ENCODE results near the gene SLC6A8.
"Not testable (repeated sequence)": the region's sequence is repeated elsewhere in the genome, so short reads cannot be mapped to it uniquely, and the experiment has no call there.

Gene SLC6A8

GRCh38 chrX:153735274-153735673, 47.5 kb downstream of the SLC6A8 start:
- H4K20me1 ChIP-seq: peaks cover 7 to 79% (median 33%) of the 10 kb centered on the region in 11 experiments; a peak in 20 of 22 replicates
- no peak for TF ChIP-seq Cebpa-rat (IDR thresholded peaks at IDR 0.05)
- no peak overlapping the region for H3K27ac ChIP-seq
- peaks cover 0 to 85% (median 64%) of the 10 kb centered on the region in 11 experiments; a peak in 19 of 22 replicates for H3K27me3 ChIP-seq
- H3K4me1 ChIP-seq: peaks cover 46 to 86% (median 61%) of the 10 kb centered on the region in 10 experiments
- peaks cover 20 to 55% (median 44%) of the 10 kb centered on the region in 11 experiments for H3K9me3 ChIP-seq (replicated peaks in 1 of 11)
- no peak overlapping the region for H3K4me3 ChIP-seq
- peak overlapping the region; percentile 17 to 66 (median 57) for H3K4me2 ChIP-seq
- peaks cover 13 to 68% (median 28%) of the 10 kb centered on the region in 11 experiments for H3K36me3 ChIP-seq
- H3K9ac ChIP-seq: no peak overlapping the region

GRCh38 chrX:153736071-153736820, 48.5 kb downstream of the SLC6A8 start:
- peak overlapping the region in 10 of 11 experiments; percentile 36 to 65 (median 56); a peak in 18 of 22 replicates for H3K4me2 ChIP-seq
- H3K9ac ChIP-seq: peak overlapping the region in 1 of 11 experiments; percentile 44; a peak in 1 of 22 replicates
- H3K4me3 ChIP-seq: no peak overlapping the region
- peaks cover 3 to 66% (median 19%) of the 10 kb centered on the region in 11 experiments; a peak in 17 of 22 replicates for H3K36me3 ChIP-seq
- no peak overlapping the region for H3K27ac ChIP-seq
- TF ChIP-seq Cebpa-rat (IDR thresholded peaks at IDR 0.05): no peak
- H3K27me3 ChIP-seq: peaks cover 4 to 91% (median 61%) of the 10 kb centered on the region in 11 experiments; a peak in 20 of 22 replicates
- H3K4me1 ChIP-seq: peaks cover 36 to 86% (median 66%) of the 10 kb centered on the region in 10 experiments
- peaks cover 12 to 88% (median 42%) of the 10 kb centered on the region in 11 experiments; a peak in 20 of 22 replicates for H4K20me1 ChIP-seq
- peaks cover 13 to 46% (median 35%) of the 10 kb centered on the region in 11 experiments for H3K9me3 ChIP-seq (replicated peaks in 1 of 11)

- Histone ChIP-seq H3K4me3 (no peak overlapping the region), H3K4me2 (peak overlapping the region in 7 of 11 experiments; percentile 46 to 65 (median 59); a peak in 11 of 22 replicates), H3K4me1 (peaks cover 30 to 83% (median 65%) of the 10 kb centered on the region in 10 experiments), H4K20me1 (peaks cover 12 to 92% (median 46%) of the 10 kb centered on the region in 11 experiments; a peak in 20 of 22 replicates), H3K27ac (no peak overlapping the region), H3K9ac (peak overlapping the region in 1 of 11 experiments; percentile 44; a peak in 1 of 22 replicates), H3K36me3 (peaks cover 0 to 66% (median 13%) of the 10 kb centered on the region in 11 experiments; a peak in 15 of 22 replicates), H3K27me3 (peaks cover 9 to 91% (median 60%) of the 10 kb centered on the region in 11 experiments; a peak in 20 of 22 replicates), H3K9me3 (replicated peaks in 1 of 11) (peaks cover 5 to 40% (median 27%) of the 10 kb centered on the region in 11 experiments; a peak in 21 of 22 replicates)
- no peak for TF ChIP-seq Cebpa-rat (IDR thresholded peaks at IDR 0.05)
These were observed 49.2 kb downstream of the SLC6A8 start for GRCh38 chrX:153736871-153737441.

GRCh38 chrX:153738056-153738605, 50.4 kb downstream of the SLC6A8 start:
- H3K4me1 ChIP-seq: peaks cover 27 to 82% (median 70%) of the 10 kb centered on the region in 10 experiments
- TF ChIP-seq Cebpa-rat (IDR thresholded peaks at IDR 0.05): no peak
- peaks cover 0 to 33% (median 19%) of the 10 kb centered on the region in 11 experiments; a peak in 14 of 22 replicates for H3K9me3 ChIP-seq (replicated peaks in 1 of 11)

GRCh38 chrX:153739754-153740486, 52.2 kb downstream of the SLC6A8 start:
- H3K27ac ChIP-seq: no peak overlapping the region
- peaks cover 12 to 92% (median 36%) of the 10 kb centered on the region in 11 experiments; a peak in 20 of 22 replicates for H4K20me1 ChIP-seq
- peaks cover 9 to 81% (median 53%) of the 10 kb centered on the region in 11 experiments; a peak in 20 of 22 replicates for H3K27me3 ChIP-seq
- 0 out of 22 replicates have a peak overlapping the region, but pooled peaks of 1 of the 11 experiments have one; percentile 10 for H3K9ac ChIP-seq
- H3K9me3 ChIP-seq (replicated peaks in 1 of 11): peaks cover 0 to 18% (median 4%) of the 10 kb centered on the region in 11 experiments; a peak in 11 of 22 replicates
- H3K4me2 ChIP-seq: peak overlapping the region in 9 of 11 experiments; percentile 59 to 79 (median 68); a peak in 18 of 22 replicates
- no peak for TF ChIP-seq Cebpa-rat (IDR thresholded peaks at IDR 0.05)
- H3K36me3 ChIP-seq: peaks cover 0 to 46% (median 8%) of the 10 kb centered on the region in 11 experiments; a peak in 12 of 22 replicates
- H3K4me3 ChIP-seq: no peak overlapping the region
- peaks cover 35 to 92% (median 79%) of the 10 kb centered on the region in 10 experiments for H3K4me1 ChIP-seq

More at GRCh38 chrX:153738056-153738605, 50.4 kb downstream of the SLC6A8 start:
- Histone ChIP-seq H4K20me1 (peaks cover 12 to 91% (median 51%) of the 10 kb centered on the region in 11 experiments; a peak in 20 of 22 replicates), H3K9ac (no peak overlapping the region), H3K4me2 (no peak overlapping the region), H3K27me3 (peaks cover 9 to 87% (median 53%) of the 10 kb centered on the region in 11 experiments; a peak in 20 of 22 replicates), H3K36me3 (peaks cover 0 to 64% (median 13%) of the 10 kb centered on the region in 11 experiments; a peak in 14 of 22 replicates), H3K4me3 (no peak overlapping the region), H3K27ac (no peak overlapping the region)

- Histone ChIP-seq H3K36me3 (peaks cover 0 to 46% (median 8%) of the 10 kb centered on the region in 11 experiments; a peak in 12 of 22 replicates), H3K4me2 (peak overlapping the region in 9 of 11 experiments; percentile 59 to 79 (median 68); a peak in 17 of 22 replicates), H3K9ac (no peak overlapping the region), H4K20me1 (peaks cover 12 to 84% (median 35%) of the 10 kb centered on the region in 11 experiments; a peak in 20 of 22 replicates), H3K4me1 (peaks cover 27 to 88% (median 71%) of the 10 kb centered on the region in 10 experiments), H3K4me3 (no peak overlapping the region), H3K27me3 (peaks cover 9 to 73% (median 45%) of the 10 kb centered on the region in 11 experiments; a peak in 20 of 22 replicates), H3K27ac (no peak overlapping the region), H3K9me3 (replicated peaks in 1 of 11) (peaks cover 0 to 10% (median 0%) of the 10 kb centered on the region in 11 experiments; a peak in 5 of 22 replicates)
- no peak for TF ChIP-seq Cebpa-rat (IDR thresholded peaks at IDR 0.05)
These were observed 53.0 kb downstream of the SLC6A8 start for GRCh38 chrX:153740631-153741222.

GRCh38 chrX:153741446-153741845, 53.7 kb downstream of the SLC6A8 start:
- Histone ChIP-seq H3K4me1 (peaks cover 26 to 82% (median 64%) of the 10 kb centered on the region in 10 experiments), H3K9ac (no peak overlapping the region), H4K20me1 (peaks cover 5 to 77% (median 31%) of the 10 kb centered on the region in 11 experiments; a peak in 20 of 22 replicates), H3K27ac (no peak overlapping the region), H3K9me3 (replicated peaks in 1 of 11) (peaks cover 0 to 9% (median 0%) of the 10 kb centered on the region in 11 experiments; a peak in 5 of 22 replicates), H3K27me3 (peaks cover 9 to 69% (median 40%) of the 10 kb centered on the region in 11 experiments; a peak in 20 of 22 replicates), H3K4me3 (no peak overlapping the region), H3K4me2 (peak overlapping the region in 6 of 11 experiments; percentile 7 to 69 (median 62); a peak in 8 of 22 replicates), H3K36me3 (peaks cover 0 to 41% (median 7%) of the 10 kb centered on the region in 11 experiments; a peak in 12 of 22 replicates)
- no peak for TF ChIP-seq Cebpa-rat (IDR thresholded peaks at IDR 0.05)

GRCh38 chrX:153742111-153742510, 54.4 kb downstream of the SLC6A8 start:
- Histone ChIP-seq H3K4me2 (peak overlapping the region in 8 of 11 experiments; percentile 16 to 73 (median 68); a peak in 12 of 22 replicates), H4K20me1 (peaks cover 0 to 70% (median 24%) of the 10 kb centered on the region in 11 experiments; a peak in 17 of 22 replicates), H3K4me1 (peaks cover 26 to 76% (median 58%) of the 10 kb centered on the region in 10 experiments), H3K36me3 (peaks cover 0 to 35% (median 2%) of the 10 kb centered on the region in 11 experiments; a peak in 11 of 22 replicates), H3K27me3 (peaks cover 9 to 67% (median 34%) of the 10 kb centered on the region in 11 experiments; a peak in 19 of 22 replicates)
- H3K27ac ChIP-seq; H3K4me3 ChIP-seq; H3K9ac ChIP-seq; H3K9me3 ChIP-seq (replicated peaks in 1 of 11): not testable (repeated sequence)

- Histone ChIP-seq H3K4me1 (peaks cover 26 to 67% (median 56%) of the 10 kb centered on the region in 10 experiments), H3K36me3 (peaks cover 0 to 26% (median 0%) of the 10 kb centered on the region in 11 experiments; a peak in 4 of 22 replicates), H3K27me3 (peaks cover 9 to 66% (median 35%) of the 10 kb centered on the region in 11 experiments; a peak in 20 of 22 replicates), H4K20me1 (peaks cover 0 to 62% (median 21%) of the 10 kb centered on the region in 11 experiments; a peak in 15 of 22 replicates), H3K9ac (0 out of 22 replicates have a peak overlapping the region, but pooled peaks of 2 of the 11 experiments have one; percentile 8 to 13), H3K4me2 (peak overlapping the region; percentile 48 to 75 (median 67))
- H3K27ac ChIP-seq; H3K9me3 ChIP-seq (replicated peaks in 1 of 11); H3K4me3 ChIP-seq: not testable (repeated sequence)
These were observed 55.2 kb downstream of the SLC6A8 start for GRCh38 chrX:153742796-153743467.

Data from BLaER1 treated with 17β-estradiol and CSF1 and Interleukin-3, amounts not matched to agents 10 nM and 100 nM (cell line).